ENCODE results near the gene ACTL10. TPM values are rescaled to one million over a fixed set of nuclear protein-coding genes. Genes with fewer than 3 reads are reported as not detected.
A peak's percentile ranks its signal among the peaks of the same experiment; 100 is the strongest.

ACTL10 gene
- total and polyA plus RNA-seq, 2 of the 13 experiments (the other 11 are each of a cell fraction or from before 2014, with no cell fraction given): not detected

DNA sequence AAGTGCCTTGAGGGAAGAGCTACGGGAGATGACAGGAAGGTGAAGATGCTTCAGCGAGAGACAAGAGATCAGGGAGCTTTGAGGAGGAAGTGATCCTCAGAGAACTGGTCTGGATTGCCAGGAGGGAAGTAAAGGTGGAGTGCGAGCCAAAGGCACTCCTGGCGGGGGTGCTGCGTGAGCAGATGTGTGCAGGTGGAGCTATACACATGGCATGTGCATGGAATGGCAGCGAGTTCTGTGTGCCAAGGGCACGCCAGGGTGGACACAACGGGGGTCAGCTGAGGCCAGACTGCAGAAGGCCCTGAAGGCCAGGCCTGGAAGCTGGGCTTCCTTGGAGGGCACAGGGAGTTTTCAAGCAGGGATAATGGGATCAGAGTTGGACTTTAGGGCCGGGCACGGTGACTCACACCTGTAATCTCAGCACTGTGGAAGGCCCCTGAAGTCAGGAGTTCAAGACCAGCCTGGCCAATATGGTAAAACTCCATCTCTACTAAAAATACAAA is 47.2 kb downstream of the ACTL10 start (continued):
- TF ChIP-seq, protein P1, sequence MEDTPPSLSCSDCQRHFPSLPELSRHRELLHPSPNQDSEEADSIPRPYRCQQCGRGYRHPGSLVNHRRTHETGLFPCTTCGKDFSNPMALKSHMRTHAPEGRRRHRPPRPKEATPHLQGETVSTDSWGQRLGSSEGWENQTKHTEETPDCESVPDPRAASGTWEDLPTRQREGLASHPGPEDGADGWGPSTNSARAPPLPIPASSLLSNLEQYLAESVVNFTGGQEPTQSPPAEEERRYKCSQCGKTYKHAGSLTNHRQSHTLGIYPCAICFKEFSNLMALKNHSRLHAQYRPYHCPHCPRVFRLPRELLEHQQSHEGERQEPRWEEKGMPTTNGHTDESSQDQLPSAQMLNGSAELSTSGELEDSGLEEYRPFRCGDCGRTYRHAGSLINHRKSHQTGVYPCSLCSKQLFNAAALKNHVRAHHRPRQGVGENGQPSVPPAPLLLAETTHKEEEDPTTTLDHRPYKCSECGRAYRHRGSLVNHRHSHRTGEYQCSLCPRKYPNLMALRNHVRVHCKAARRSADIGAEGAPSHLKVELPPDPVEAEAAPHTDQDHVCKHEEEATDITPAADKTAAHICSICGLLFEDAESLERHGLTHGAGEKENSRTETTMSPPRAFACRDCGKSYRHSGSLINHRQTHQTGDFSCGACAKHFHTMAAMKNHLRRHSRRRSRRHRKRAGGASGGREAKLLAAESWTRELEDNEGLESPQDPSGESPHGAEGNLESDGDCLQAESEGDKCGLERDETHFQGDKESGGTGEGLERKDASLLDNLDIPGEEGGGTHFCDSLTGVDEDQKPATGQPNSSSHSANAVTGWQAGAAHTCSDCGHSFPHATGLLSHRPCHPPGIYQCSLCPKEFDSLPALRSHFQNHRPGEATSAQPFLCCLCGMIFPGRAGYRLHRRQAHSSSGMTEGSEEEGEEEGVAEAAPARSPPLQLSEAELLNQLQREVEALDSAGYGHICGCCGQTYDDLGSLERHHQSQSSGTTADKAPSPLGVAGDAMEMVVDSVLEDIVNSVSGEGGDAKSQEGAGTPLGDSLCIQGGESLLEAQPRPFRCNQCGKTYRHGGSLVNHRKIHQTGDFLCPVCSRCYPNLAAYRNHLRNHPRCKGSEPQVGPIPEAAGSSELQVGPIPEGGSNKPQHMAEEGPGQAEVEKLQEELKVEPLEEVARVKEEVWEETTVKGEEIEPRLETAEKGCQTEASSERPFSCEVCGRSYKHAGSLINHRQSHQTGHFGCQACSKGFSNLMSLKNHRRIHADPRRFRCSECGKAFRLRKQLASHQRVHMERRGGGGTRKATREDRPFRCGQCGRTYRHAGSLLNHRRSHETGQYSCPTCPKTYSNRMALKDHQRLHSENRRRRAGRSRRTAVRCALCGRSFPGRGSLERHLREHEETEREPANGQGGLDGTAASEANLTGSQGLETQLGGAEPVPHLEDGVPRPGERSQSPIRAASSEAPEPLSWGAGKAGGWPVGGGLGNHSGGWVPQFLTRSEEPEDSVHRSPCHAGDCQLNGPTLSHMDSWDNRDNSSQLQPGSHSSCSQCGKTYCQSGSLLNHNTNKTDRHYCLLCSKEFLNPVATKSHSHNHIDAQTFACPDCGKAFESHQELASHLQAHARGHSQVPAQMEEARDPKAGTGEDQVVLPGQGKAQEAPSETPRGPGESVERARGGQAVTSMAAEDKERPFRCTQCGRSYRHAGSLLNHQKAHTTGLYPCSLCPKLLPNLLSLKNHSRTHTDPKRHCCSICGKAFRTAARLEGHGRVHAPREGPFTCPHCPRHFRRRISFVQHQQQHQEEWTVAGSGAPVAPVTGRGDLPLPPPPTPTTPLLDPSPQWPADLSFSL (CRISPR knock-in tag; IDR thresholded peaks at IDR 0.05): no peak
- TF ChIP-seq SP4 (CRISPR knock-in tag; IDR thresholded peaks at IDR 0.05) (0 out of 2 replicates have a peak, but pooled peaks have one; percentile 23), GPN1 (CRISPR knock-in tag; IDR thresholded peaks at IDR 0.05; ENCODE audit: borderline replicate concordance) (no peak), XRCC5 (optimal IDR thresholded peaks at IDR 0.05; ENCODE audit: low read length) (no peak), ZNF768 (CRISPR knock-in tag; IDR thresholded peaks at IDR 0.05) (peak; percentile 22; the same call in 1 of the 2 replicates), SSRP1 (CRISPR knock-in tag; IDR thresholded peaks at IDR 0.05) (no peak), SIN3B (IDR thresholded peaks at IDR 0.05; ENCODE audit: low read length) (no peak), EEA1 (CRISPR knock-in tag; IDR thresholded peaks at IDR 0.05; ENCODE audit: borderline replicate concordance) (no peak)
- TF ChIP-seq, protein P2, sequence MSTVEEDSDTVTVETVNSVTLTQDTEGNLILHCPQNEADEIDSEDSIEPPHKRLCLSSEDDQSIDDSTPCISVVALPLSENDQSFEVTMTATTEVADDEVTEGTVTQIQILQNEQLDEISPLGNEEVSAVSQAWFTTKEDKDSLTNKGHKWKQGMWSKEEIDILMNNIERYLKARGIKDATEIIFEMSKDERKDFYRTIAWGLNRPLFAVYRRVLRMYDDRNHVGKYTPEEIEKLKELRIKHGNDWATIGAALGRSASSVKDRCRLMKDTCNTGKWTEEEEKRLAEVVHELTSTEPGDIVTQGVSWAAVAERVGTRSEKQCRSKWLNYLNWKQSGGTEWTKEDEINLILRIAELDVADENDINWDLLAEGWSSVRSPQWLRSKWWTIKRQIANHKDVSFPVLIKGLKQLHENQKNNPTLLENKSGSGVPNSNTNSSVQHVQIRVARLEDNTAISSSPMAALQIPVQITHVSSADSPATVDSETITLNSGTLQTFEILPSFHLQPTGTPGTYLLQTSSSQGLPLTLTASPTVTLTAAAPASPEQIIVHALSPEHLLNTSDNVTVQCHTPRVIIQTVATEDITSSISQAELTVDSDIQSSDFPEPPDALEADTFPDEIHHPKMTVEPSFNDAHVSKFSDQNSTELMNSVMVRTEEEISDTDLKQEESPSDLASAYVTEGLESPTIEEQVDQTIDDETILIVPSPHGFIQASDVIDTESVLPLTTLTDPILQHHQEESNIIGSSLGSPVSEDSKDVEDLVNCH (CRISPR knock-in tag; IDR thresholded peaks at IDR 0.05): no peak
- TF ChIP-seq, protein P3, sequence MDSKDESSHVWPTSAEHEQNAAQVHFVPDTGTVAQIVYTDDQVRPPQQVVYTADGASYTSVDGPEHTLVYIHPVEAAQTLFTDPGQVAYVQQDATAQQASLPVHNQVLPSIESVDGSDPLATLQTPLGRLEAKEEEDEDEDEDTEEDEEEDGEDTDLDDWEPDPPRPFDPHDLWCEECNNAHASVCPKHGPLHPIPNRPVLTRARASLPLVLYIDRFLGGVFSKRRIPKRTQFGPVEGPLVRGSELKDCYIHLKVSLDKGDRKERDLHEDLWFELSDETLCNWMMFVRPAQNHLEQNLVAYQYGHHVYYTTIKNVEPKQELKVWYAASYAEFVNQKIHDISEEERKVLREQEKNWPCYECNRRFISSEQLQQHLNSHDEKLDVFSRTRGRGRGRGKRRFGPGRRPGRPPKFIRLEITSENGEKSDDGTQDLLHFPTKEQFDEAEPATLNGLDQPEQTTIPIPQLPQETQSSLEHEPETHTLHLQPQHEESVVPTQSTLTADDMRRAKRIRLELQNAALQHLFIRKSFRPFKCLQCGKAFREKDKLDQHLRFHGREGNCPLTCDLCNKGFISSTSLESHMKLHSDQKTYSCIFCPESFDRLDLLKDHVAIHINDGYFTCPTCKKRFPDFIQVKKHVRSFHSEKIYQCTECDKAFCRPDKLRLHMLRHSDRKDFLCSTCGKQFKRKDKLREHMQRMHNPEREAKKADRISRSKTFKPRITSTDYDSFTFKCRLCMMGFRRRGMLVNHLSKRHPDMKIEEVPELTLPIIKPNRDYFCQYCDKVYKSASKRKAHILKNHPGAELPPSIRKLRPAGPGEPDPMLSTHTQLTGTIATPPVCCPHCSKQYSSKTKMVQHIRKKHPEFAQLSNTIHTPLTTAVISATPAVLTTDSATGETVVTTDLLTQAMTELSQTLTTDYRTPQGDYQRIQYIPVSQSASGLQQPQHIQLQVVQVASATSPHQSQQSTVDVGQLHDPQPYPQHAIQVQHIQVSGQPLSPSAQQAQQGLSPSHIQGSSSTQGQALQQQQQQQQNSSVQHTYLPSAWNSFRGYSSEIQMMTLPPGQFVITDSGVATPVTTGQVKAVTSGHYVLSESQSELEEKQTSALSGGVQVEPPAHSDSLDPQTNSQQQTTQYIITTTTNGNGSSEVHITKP (CRISPR knock-in tag; IDR thresholded peaks at IDR 0.05; ENCODE audit: low read depth): no peak
- TF ChIP-seq, protein P4, sequence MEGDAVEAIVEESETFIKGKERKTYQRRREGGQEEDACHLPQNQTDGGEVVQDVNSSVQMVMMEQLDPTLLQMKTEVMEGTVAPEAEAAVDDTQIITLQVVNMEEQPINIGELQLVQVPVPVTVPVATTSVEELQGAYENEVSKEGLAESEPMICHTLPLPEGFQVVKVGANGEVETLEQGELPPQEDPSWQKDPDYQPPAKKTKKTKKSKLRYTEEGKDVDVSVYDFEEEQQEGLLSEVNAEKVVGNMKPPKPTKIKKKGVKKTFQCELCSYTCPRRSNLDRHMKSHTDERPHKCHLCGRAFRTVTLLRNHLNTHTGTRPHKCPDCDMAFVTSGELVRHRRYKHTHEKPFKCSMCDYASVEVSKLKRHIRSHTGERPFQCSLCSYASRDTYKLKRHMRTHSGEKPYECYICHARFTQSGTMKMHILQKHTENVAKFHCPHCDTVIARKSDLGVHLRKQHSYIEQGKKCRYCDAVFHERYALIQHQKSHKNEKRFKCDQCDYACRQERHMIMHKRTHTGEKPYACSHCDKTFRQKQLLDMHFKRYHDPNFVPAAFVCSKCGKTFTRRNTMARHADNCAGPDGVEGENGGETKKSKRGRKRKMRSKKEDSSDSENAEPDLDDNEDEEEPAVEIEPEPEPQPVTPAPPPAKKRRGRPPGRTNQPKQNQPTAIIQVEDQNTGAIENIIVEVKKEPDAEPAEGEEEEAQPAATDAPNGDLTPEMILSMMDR (CRISPR knock-in tag; IDR thresholded peaks at IDR 0.05): no peak
- TF ChIP-seq, protein P5, sequence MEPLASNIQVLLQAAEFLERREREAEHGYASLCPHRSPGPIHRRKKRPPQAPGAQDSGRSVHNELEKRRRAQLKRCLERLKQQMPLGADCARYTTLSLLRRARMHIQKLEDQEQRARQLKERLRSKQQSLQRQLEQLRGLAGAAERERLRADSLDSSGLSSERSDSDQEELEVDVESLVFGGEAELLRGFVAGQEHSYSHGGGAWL (CRISPR knock-in tag; IDR thresholded peaks at IDR 0.05): no peak
- TF ChIP-seq, protein P6, sequence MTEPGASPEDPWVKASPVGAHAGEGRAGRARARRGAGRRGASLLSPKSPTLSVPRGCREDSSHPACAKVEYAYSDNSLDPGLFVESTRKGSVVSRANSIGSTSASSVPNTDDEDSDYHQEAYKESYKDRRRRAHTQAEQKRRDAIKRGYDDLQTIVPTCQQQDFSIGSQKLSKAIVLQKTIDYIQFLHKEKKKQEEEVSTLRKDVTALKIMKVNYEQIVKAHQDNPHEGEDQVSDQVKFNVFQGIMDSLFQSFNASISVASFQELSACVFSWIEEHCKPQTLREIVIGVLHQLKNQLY (CRISPR knock-in tag; IDR thresholded peaks at IDR 0.05): no peak
